22Rv1 (cell line): ENCODE measurements around the gene ELF2.

Experiments
- CTCF ChIP-seq: fragments of 450-650 bp; IDR thresholded peaks from 2 replicates; pipeline ENCODE4 v1.5.1; 2017; ENCODE audit warnings: mild to moderate bottlenecking
- ZFX ChIP-seq: fragments of 450-650 bp; IDR thresholded peaks from 2 replicates; pipeline ENCODE4 v1.6.1; 2017; ENCODE audit warnings: antibody characterized with exemption, borderline replicate concordance

GRCh38 chr4:139054791-139055505 is 122.1 kb downstream of the ELF2 start:
- TF ChIP-seq CTCF (no peak), ZFX (no peak)
